ENCODE data around the gene USP48.

USP48 gene

GRCh38 chr1:21647431-21648351, 135.3 kb downstream of the USP48 start:
- no peak for TF ChIP-seq GATA3 (IDR thresholded peaks at IDR 0.05; ENCODE audit: low read depth, low read length)

GRCh38 chr1:21645550-21645949, 137.4 kb downstream of the USP48 start:
- TF ChIP-seq GATA3 (IDR thresholded peaks at IDR 0.05; ENCODE audit: low read depth, low read length) (no peak), GATA2 (IDR thresholded peaks at IDR 0.05; ENCODE audit: low read depth, low read length) (no peak)

- TF ChIP-seq GATA3 (IDR thresholded peaks at IDR 0.05; ENCODE audit: low read depth, low read length): no peak
- TF ChIP-seq GATA2 (IDR thresholded peaks at IDR 0.05; ENCODE audit: low read depth, low read length): no peak
Measured at GRCh38 chr1:21644906-21645305, 138.0 kb downstream of the USP48 start.

GRCh38 chr1:21644348-21644747, 138.6 kb downstream of the USP48 start:
- TF ChIP-seq GATA3 (IDR thresholded peaks at IDR 0.05; ENCODE audit: low read depth, low read length) (no peak), GATA2 (IDR thresholded peaks at IDR 0.05; ENCODE audit: low read depth, low read length) (no peak)

GRCh38 chr1:21643624-21644023, 139.3 kb downstream of the USP48 start:
- TF ChIP-seq GATA2 (IDR thresholded peaks at IDR 0.05; ENCODE audit: low read depth, low read length) (no peak), GATA3 (IDR thresholded peaks at IDR 0.05; ENCODE audit: low read depth, low read length) (no peak)

- no peak for TF ChIP-seq GATA3 (IDR thresholded peaks at IDR 0.05; ENCODE audit: low read depth, low read length)
- TF ChIP-seq GATA2 (IDR thresholded peaks at IDR 0.05; ENCODE audit: low read depth, low read length): no peak
Measured at GRCh38 chr1:21641967-21642739, 140.8 kb downstream of the USP48 start.

GRCh38 chr1:21641537-21641936, 141.4 kb downstream of the USP48 start:
- no peak for TF ChIP-seq GATA2 (IDR thresholded peaks at IDR 0.05; ENCODE audit: low read depth, low read length)
- no peak for TF ChIP-seq GATA3 (IDR thresholded peaks at IDR 0.05; ENCODE audit: low read depth, low read length)

- TF ChIP-seq GATA2 (IDR thresholded peaks at IDR 0.05; ENCODE audit: low read depth, low read length) (no peak), GATA3 (IDR thresholded peaks at IDR 0.05; ENCODE audit: low read depth, low read length) (no peak)
Measured at GRCh38 chr1:21641076-21641475, 141.9 kb downstream of the USP48 start.

GRCh38 chr1:21640653-21641052, 142.3 kb downstream of the USP48 start:
- TF ChIP-seq GATA3 (IDR thresholded peaks at IDR 0.05; ENCODE audit: low read depth, low read length): no peak
- no peak for TF ChIP-seq GATA2 (IDR thresholded peaks at IDR 0.05; ENCODE audit: low read depth, low read length)

GRCh38 chr1:21639594-21640041, 143.3 kb downstream of the USP48 start:
- TF ChIP-seq GATA3 (IDR thresholded peaks at IDR 0.05; ENCODE audit: low read depth, low read length): no peak
- TF ChIP-seq GATA2 (IDR thresholded peaks at IDR 0.05; ENCODE audit: low read depth, low read length): no peak

GRCh38 chr1:21638531-21639341, 144.2 kb downstream of the USP48 start:
- no peak for TF ChIP-seq GATA2 (IDR thresholded peaks at IDR 0.05; ENCODE audit: low read depth, low read length)
- TF ChIP-seq GATA3 (IDR thresholded peaks at IDR 0.05; ENCODE audit: low read depth, low read length): no peak

- no peak for TF ChIP-seq GATA2 (IDR thresholded peaks at IDR 0.05; ENCODE audit: low read depth, low read length)
- no peak for TF ChIP-seq GATA3 (IDR thresholded peaks at IDR 0.05; ENCODE audit: low read depth, low read length)
Measured at GRCh38 chr1:21637514-21637913, 145.4 kb downstream of the USP48 start.

- TF ChIP-seq GATA2 (IDR thresholded peaks at IDR 0.05; ENCODE audit: low read depth, low read length) (no peak), GATA3 (IDR thresholded peaks at IDR 0.05; ENCODE audit: low read depth, low read length) (no peak)
Measured at GRCh38 chr1:21636029-21636428, 146.9 kb downstream of the USP48 start.

Measured in SH-SY5Y (cell line).